Liver (tissue), 9 donors: Measurements from ENCODE around the gene CTU2. TPM values are rescaled to one million over a fixed set of nuclear protein-coding genes. Genes with fewer than 3 reads are reported as not detected.

Experiments
- DNase-seq: peaks from one replicate; pipeline ENCODE4 v3.0.0-alpha.2; 2017; ENCODE audit warnings: low spot score
- H3K27ac ChIP-seq, 2 donors: one replicate each; pipeline ENCODE4 v1.7.0; 2013; ENCODE audit warnings: inconsistent platforms in 2 of 2, low read length in 2 of 2, control low read depth in 1 of 2, low read depth in 1 of 2, mild to moderate bottlenecking in 1 of 2
- H3K27me3 ChIP-seq, 4 donors: one replicate each; pipeline versions ENCODE4 v1.6.1 to v1.7.0; 2013; ENCODE audit warnings: low read length in 3 of 4, inconsistent platforms in 1 of 4, mild to moderate bottlenecking in 1 of 4, moderate library complexity in 1 of 4; ENCODE audit not compliant: control insufficient read depth in 4 of 4, insufficient read depth in 4 of 4
- H3K36me3 ChIP-seq, 4 donors: one replicate each; pipeline versions ENCODE4 v1.6.1 to v1.7.0; 2013; ENCODE audit warnings: low read length in 3 of 4, mild to moderate bottlenecking in 3 of 4, low read depth in 1 of 4, moderate library complexity in 1 of 4; ENCODE audit not compliant: control insufficient read depth in 4 of 4, insufficient read depth in 3 of 4
- H3K4me1 ChIP-seq, 4 donors: one replicate each; pipeline versions ENCODE4 v1.6.1 to v1.7.0; 2013; ENCODE audit warnings: low read length in 3 of 4, mild to moderate bottlenecking in 3 of 4, moderate library complexity in 1 of 4; ENCODE audit not compliant: control insufficient read depth in 4 of 4, insufficient read depth in 4 of 4
- H3K4me3 ChIP-seq, 3 donors: one replicate each; pipeline versions ENCODE4 v1.6.1 to v1.7.0; 2013; ENCODE audit warnings: low read length in 3 of 3, control low read depth in 1 of 3, low read depth in 1 of 3, mild to moderate bottlenecking in 1 of 3
- H3K9ac ChIP-seq, 2 donors: one replicate each; pipeline ENCODE4 v1.7.0; 2013; ENCODE audit warnings: low read length in 2 of 2, mild to moderate bottlenecking in 2 of 2, moderate library complexity in 2 of 2, control low read depth in 1 of 2, low read depth in 1 of 2
- H3K9me3 ChIP-seq, 4 donors: one replicate each; pipeline versions ENCODE4 v1.6.1 to v1.7.0; 2013; ENCODE audit warnings: low read length in 3 of 4; ENCODE audit not compliant: control insufficient read depth in 4 of 4
- FOXA1 ChIP-seq: IDR thresholded peaks from 2 replicates; pipeline ENCODE4 v1.6.1; 2016; ENCODE audit warnings: antibody characterized with exemption
- GABPA ChIP-seq, 2 donors: IDR thresholded peaks in 1 of 2; conservative IDR thresholded peaks in 1 of 2; 2 replicates each; pipeline ENCODE4 v1.6.1; 2016; ENCODE audit warnings: antibody characterized with exemption in 2 of 2, mild to moderate bottlenecking in 1 of 2, moderate library complexity in 1 of 2
- HNF4A ChIP-seq, 2 donors: conservative IDR thresholded peaks; 2 replicates each; pipeline ENCODE4 v1.6.1; 2016; ENCODE audit warnings: antibody characterized with exemption in 2 of 2, mild to moderate bottlenecking in 2 of 2
- NR2F2 ChIP-seq: IDR thresholded peaks from 2 replicates; pipeline ENCODE4 v1.6.1; 2016; ENCODE audit warnings: antibody characterized with exemption
- RAD21 ChIP-seq, 2 donors: IDR thresholded peaks; 2 replicates each; pipeline ENCODE4 v1.6.1; 2016; ENCODE audit warnings: antibody characterized with exemption in 2 of 2, mild to moderate bottlenecking in 2 of 2
- SP1 ChIP-seq: IDR thresholded peaks from 2 replicates; pipeline ENCODE4 v1.6.1; 2018; ENCODE audit warnings: antibody characterized with exemption, mild to moderate bottlenecking
- YY1 ChIP-seq: IDR thresholded peaks from 2 replicates; pipeline ENCODE4 v1.6.1; 2016; ENCODE audit warnings: antibody characterized with exemption, mild to moderate bottlenecking
- WGBS: extraction: QIAGEN DNeasy Blood & Tissue Kit; methylation state at CpG from one replicate; pipeline ENCODE4 v1.1.7; 2013; 5-methylcytosine and 5-hydroxymethylcytosine counted together
- polyA plus RNA-seq, 2 donors: library from polyadenylated mRNA; stranded (reverse) in 1 of 2; unstranded in 1 of 2; fragments of 200-250 nt in 1 of 2; fragments of >200 nt in 1 of 2; fragmentation: Nextera tagmentation in 1 of 2; extraction: Ambion mirVana in 1 of 2; gene quantifications; one replicate each; pipeline versions ENCODE4 v1.2.1 to v1.2.3, GENCODE V29; 2013 to 2015
- total RNA-seq, 2 donors: library from RNA; depleted of rRNA; stranded (reverse); fragments of >200 nt; gene quantifications; one replicate each; pipeline ENCODE4 v1.2.3, GENCODE V29; 2014
- TF ChIP-seq, protein P1 (sequence below): IDR thresholded peaks from 2 replicates; pipeline ENCODE4 v1.6.1; 2016; ENCODE audit warnings: antibody characterized with exemption, mild to moderate bottlenecking
- TF ChIP-seq, protein P2 (sequence below): IDR thresholded peaks from 2 replicates; pipeline ENCODE4 v1.6.1; 2016; ENCODE audit warnings: antibody characterized with exemption
- TF ChIP-seq, protein P3 (sequence below): IDR thresholded peaks from 2 replicates; pipeline ENCODE4 v1.6.1; 2016; ENCODE audit warnings: antibody characterized with exemption
- TF ChIP-seq, protein P4 (sequence below): IDR thresholded peaks from 2 replicates; pipeline ENCODE4 v1.6.1; 2016; ENCODE audit warnings: antibody characterized with exemption
- donor health status: healthy.
- donor health status: healthy.
- donor health status: healthy.
- donor health status: healthy.
- donor health status: healthy.

The CTU2 gene
- total and polyA plus RNA-seq, 4 donors, result 7.0 to 8.5 (median 7.4) TPM

DNA sequence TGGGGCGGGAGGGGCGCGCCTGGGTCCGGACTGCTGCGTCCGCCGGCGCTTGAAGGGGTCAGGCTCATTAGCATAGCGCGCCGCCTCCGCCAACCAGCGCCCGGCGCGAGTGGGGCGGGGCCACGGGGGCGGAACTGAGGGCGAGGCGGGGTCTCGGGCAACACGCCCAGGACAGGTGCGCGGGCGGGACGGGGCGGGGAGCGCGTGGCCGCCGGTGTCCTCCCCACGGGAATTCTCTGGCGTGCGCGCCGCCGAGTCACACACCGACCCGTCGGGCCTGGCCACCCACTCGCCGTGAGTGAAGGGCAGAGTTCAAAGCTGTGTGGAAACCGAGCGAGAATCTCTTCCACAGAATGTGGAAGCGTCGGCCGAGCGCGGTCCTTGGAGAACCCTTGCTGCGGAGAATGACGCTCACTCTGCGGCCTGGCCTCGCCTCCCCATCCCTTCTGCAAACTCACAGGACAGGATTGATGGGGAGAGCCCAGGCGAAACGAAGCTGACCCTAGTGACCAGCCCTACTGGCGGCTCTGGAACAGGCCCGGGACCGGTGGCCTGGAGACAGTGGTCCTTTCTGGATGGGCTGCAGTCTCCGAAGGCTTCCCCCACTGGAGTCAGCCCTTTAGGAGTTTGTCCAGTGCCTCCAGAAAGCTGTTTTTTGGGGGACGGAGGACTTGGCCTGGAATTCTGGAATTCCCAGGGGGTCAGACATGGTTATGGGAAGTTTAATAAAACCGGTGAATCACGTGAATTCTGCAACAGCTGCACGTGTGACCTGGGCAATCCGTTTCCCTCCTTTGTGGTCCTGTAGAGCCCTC is 19.7 kb upstream of the CTU2 start, which contains the start of gene SNAI3:
Gene SNAI3 (minus strand): TSS at position 69 of the 815 bp plus-strand sequence. CDS start 101 bp downstream, outside the sequence.
- Histone ChIP-seq H3K9ac (no peak within 1 kb of the TSS), H3K27me3 (no peaks in the 10 kb centered on the region), H3K36me3 (no peaks in the 10 kb centered on the region), H3K9me3 (no peaks in the 10 kb centered on the region), H3K27ac (peak within 1 kb of the TSS in 1 of 2 donors; percentile 69), H3K4me3 (peak within 1 kb of the TSS; percentile 33 to 62 (median 60)), H3K4me1 (peaks cover 7 to 27% (median 20%) of the 10 kb centered on the region in 4 donors)
- 8% methylated on average over 65 of the region's 65 CpGs for WGBS
- TF ChIP-seq RAD21 (IDR thresholded peaks at IDR 0.05) (no peak), SP1 (peak; percentile 25)
- DNase-seq, result peak; percentile 83

DNA sequence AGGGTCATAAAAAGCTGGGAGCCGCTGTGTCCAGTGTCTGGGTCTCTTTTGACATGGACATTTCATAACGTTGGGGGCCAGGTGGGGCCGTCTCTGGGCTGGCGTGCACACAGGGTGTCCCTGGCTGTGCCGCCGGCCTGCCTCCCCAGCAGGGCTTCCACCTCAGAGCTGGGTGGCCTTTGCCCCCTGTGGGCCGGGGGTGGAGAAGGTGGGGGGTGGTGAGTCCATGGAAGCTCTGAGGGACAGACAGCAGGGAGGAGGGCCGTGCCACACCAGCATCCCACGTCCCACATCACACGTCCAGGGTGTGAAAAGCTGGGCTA is 19.1 kb upstream of the CTU2 start:
- Histone ChIP-seq H3K27me3 (no peaks in the 10 kb centered on the region), H3K36me3 (no peaks in the 10 kb centered on the region), H3K4me3 (no peak overlapping the region), H3K27ac (no peak overlapping the region), H3K9me3 (no peaks in the 10 kb centered on the region), H3K9ac (no peak overlapping the region), H3K4me1 (peaks cover 7 to 27% (median 19%) of the 10 kb centered on the region in 4 donors)
- WGBS, result 58% methylated on average over 10 of the region's 10 CpGs
- DNase-seq, result no peak
- TF ChIP-seq SP1 (no peak), HNF4A (conservative IDR thresholded peaks at IDR 0.05) (no peak), GABPA (IDR thresholded peaks at IDR 0.05 in 1 of 2, conservative IDR thresholded peaks at IDR 0.05 in 1 of 2) (no peak), FOXA1 (no peak), RAD21 (IDR thresholded peaks at IDR 0.05) (no peak), NR2F2 (no peak), YY1 (no peak)
- TF ChIP-seq, protein P1, sequence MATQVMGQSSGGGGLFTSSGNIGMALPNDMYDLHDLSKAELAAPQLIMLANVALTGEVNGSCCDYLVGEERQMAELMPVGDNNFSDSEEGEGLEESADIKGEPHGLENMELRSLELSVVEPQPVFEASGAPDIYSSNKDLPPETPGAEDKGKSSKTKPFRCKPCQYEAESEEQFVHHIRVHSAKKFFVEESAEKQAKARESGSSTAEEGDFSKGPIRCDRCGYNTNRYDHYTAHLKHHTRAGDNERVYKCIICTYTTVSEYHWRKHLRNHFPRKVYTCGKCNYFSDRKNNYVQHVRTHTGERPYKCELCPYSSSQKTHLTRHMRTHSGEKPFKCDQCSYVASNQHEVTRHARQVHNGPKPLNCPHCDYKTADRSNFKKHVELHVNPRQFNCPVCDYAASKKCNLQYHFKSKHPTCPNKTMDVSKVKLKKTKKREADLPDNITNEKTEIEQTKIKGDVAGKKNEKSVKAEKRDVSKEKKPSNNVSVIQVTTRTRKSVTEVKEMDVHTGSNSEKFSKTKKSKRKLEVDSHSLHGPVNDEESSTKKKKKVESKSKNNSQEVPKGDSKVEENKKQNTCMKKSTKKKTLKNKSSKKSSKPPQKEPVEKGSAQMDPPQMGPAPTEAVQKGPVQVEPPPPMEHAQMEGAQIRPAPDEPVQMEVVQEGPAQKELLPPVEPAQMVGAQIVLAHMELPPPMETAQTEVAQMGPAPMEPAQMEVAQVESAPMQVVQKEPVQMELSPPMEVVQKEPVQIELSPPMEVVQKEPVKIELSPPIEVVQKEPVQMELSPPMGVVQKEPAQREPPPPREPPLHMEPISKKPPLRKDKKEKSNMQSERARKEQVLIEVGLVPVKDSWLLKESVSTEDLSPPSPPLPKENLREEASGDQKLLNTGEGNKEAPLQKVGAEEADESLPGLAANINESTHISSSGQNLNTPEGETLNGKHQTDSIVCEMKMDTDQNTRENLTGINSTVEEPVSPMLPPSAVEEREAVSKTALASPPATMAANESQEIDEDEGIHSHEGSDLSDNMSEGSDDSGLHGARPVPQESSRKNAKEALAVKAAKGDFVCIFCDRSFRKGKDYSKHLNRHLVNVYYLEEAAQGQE, result no peak
- TF ChIP-seq, protein P2, sequence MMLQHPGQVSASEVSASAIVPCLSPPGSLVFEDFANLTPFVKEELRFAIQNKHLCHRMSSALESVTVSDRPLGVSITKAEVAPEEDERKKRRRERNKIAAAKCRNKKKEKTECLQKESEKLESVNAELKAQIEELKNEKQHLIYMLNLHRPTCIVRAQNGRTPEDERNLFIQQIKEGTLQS, result no peak
- TF ChIP-seq, protein P3, sequence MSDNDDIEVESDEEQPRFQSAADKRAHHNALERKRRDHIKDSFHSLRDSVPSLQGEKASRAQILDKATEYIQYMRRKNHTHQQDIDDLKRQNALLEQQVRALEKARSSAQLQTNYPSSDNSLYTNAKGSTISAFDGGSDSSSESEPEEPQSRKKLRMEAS, result no peak

DNA sequence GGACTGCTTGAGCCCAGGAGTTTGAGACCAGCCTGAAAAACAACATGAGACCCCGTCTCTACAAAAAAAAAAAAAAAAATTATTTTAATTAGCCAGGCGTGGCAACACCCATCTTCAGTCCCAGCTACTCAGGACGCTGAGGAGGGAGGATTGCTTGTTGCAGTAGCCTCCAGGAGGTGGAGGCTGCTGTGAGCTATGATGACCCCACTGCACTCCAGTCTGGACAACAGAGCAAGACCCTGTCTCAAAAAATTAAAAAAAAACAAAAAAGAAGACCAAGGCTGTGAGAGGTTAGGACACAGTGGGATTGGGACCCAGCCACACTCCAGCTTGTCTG is 18.7 kb upstream of the CTU2 start:
- peaks cover 7 to 27% (median 19%) of the 10 kb centered on the region in 4 donors for H3K4me1 ChIP-seq
- H3K27me3 ChIP-seq, result no peaks in the 10 kb centered on the region
- H3K27ac ChIP-seq, result no peak overlapping the region
- no peak overlapping the region for H3K9ac ChIP-seq
- H3K9me3 ChIP-seq, result no peaks in the 10 kb centered on the region
- H3K36me3 ChIP-seq, result no peaks in the 10 kb centered on the region
- no peak overlapping the region for H3K4me3 ChIP-seq
- 74% methylated on average over 3 of the region's 3 CpGs for WGBS
- TF ChIP-seq, protein P4, sequence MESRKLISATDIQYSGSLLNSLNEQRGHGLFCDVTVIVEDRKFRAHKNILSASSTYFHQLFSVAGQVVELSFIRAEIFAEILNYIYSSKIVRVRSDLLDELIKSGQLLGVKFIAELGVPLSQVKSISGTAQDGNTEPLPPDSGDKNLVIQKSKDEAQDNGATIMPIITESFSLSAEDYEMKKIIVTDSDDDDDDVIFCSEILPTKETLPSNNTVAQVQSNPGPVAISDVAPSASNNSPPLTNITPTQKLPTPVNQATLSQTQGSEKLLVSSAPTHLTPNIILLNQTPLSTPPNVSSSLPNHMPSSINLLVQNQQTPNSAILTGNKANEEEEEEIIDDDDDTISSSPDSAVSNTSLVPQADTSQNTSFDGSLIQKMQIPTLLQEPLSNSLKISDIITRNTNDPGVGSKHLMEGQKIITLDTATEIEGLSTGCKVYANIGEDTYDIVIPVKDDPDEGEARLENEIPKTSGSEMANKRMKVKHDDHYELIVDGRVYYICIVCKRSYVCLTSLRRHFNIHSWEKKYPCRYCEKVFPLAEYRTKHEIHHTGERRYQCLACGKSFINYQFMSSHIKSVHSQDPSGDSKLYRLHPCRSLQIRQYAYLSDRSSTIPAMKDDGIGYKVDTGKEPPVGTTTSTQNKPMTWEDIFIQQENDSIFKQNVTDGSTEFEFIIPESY, result no peak
- TF ChIP-seq SP1, result no peak
- DNase-seq, result no peak
